ENCODE results near the gene UGP2.
"Not testable (repeated sequence)": the region's sequence is repeated elsewhere in the genome, so short reads cannot be mapped to it uniquely, and the experiment has no call there.

Gene UGP2

GRCh38 chr2:63893163-63893562, 51.5 kb downstream of the UGP2 start:
- DNase-seq (ENCODE audit: low read depth in 2 of 2) = no peak

- no peak for DNase-seq (ENCODE audit: low read depth in 2 of 2)
These were observed 52.5 kb downstream of the UGP2 start for GRCh38 chr2:63894167-63894566.

GRCh38 chr2:63898839-63899238, 57.1 kb downstream of the UGP2 start:
- DNase-seq (ENCODE audit: low read depth in 2 of 2) = no peak

- DNase-seq (ENCODE audit: low read depth in 2 of 2) = no peak
These were observed 57.9 kb downstream of the UGP2 start for GRCh38 chr2:63899639-63900038.

GRCh38 chr2:63902149-63902548, 60.5 kb downstream of the UGP2 start:
- no peak for DNase-seq (ENCODE audit: low read depth in 2 of 2)

- DNase-seq (ENCODE audit: low read depth in 2 of 2) = no peak
These were observed 61.3 kb downstream of the UGP2 start for GRCh38 chr2:63903003-63903402.

- no peak for DNase-seq (ENCODE audit: low read depth in 2 of 2)
These were observed 72.6 kb downstream of the UGP2 start for GRCh38 chr2:63914311-63914710.

GRCh38 chr2:63926815-63927214, 85.1 kb downstream of the UGP2 start:
- DNase-seq (ENCODE audit: low read depth in 2 of 2) = no peak

GRCh38 chr2:63932104-63932503, 90.4 kb downstream of the UGP2 start:
- not testable (repeated sequence) for DNase-seq (ENCODE audit: low read depth in 2 of 2)
